Skeletal muscle satellite cell (primary cell): Measurements from ENCODE around the gene CCL8.

Experiments
- H3K27me3 ChIP-seq: 2 replicates; pipeline ENCODE4 v1.7.0; 2013; ENCODE audit warnings: low read length; ENCODE audit not compliant: control insufficient read depth, insufficient read depth
- H3K36me3 ChIP-seq: 2 replicates; pipeline ENCODE4 v1.7.0; 2013; ENCODE audit warnings: mild to moderate bottlenecking, control low read depth, low read length; ENCODE audit not compliant: insufficient read depth
- H3K4me1 ChIP-seq: 2 replicates; pipeline ENCODE4 v1.7.0; 2013; ENCODE audit warnings: low read length; ENCODE audit not compliant: control insufficient read depth, insufficient read depth
- H3K4me2 ChIP-seq: 2 replicates; pipeline ENCODE4 v1.7.0; 2013; ENCODE audit warnings: mild to moderate bottlenecking, low read length
- H3K4me3 ChIP-seq: 2 replicates; pipeline ENCODE4 v1.7.0; 2013; ENCODE audit warnings: low read length
- H3K9ac ChIP-seq: 2 replicates; pipeline ENCODE4 v1.7.0; 2013; ENCODE audit warnings: mild to moderate bottlenecking, low read depth, low read length, moderate library complexity
- H3K9me3 ChIP-seq: replicated peaks from 2 replicates; pipeline ENCODE4 v1.7.0; 2013; ENCODE audit warnings: mild to moderate bottlenecking, control low read depth, low read length

CCL8 gene

GRCh38 chr17:34356194-34356593 lies 37.0 kb downstream of the CCL8 start, which contains the start of gene CCL13:
TSS of gene CCL13 (plus strand) at chr17:34356480. CDS start at chr17:34356527, 47 bp downstream.
- H3K36me3 ChIP-seq: no peaks in the 10 kb centered on the region
- no peaks in the 10 kb centered on the region for H3K9me3 ChIP-seq
- H3K9ac ChIP-seq: no peak within 1 kb of the TSS
- H3K27me3 ChIP-seq: no peaks in the 10 kb centered on the region
- no peak within 1 kb of the TSS for H3K4me2 ChIP-seq
- no peaks in the 10 kb centered on the region for H3K4me1 ChIP-seq
- no peak within 1 kb of the TSS for H3K4me3 ChIP-seq

- no peak overlapping the region for H3K9ac ChIP-seq
- no peak overlapping the region for H3K4me3 ChIP-seq
- no peaks in the 10 kb centered on the region for H3K36me3 ChIP-seq
- no peaks in the 10 kb centered on the region for H3K9me3 ChIP-seq
- H3K4me2 ChIP-seq: no peak overlapping the region
- no peaks in the 10 kb centered on the region for H3K4me1 ChIP-seq
- no peaks in the 10 kb centered on the region for H3K27me3 ChIP-seq
Observed at GRCh38 chr17:34357398-34357797, 38.2 kb downstream of the CCL8 start.

GRCh38 chr17:34358631-34359030 lies 39.4 kb downstream of the CCL8 start:
- no peaks in the 10 kb centered on the region for H3K9me3 ChIP-seq
- H3K9ac ChIP-seq: no peak overlapping the region
- H3K4me1 ChIP-seq: no peaks in the 10 kb centered on the region
- H3K4me3 ChIP-seq: no peak overlapping the region
- H3K27me3 ChIP-seq: no peaks in the 10 kb centered on the region
- H3K4me2 ChIP-seq: no peak overlapping the region
- H3K36me3 ChIP-seq: no peaks in the 10 kb centered on the region

GRCh38 chr17:34360601-34361270 lies 41.5 kb downstream of the CCL8 start:
- Histone ChIP-seq H3K4me3 (no peak overlapping the region), H3K9me3 (no peaks in the 10 kb centered on the region), H3K36me3 (no peaks in the 10 kb centered on the region), H3K4me1 (no peaks in the 10 kb centered on the region), H3K4me2 (no peak overlapping the region), H3K27me3 (no peaks in the 10 kb centered on the region), H3K9ac (no peak overlapping the region)

GRCh38 chr17:34361478-34362061 lies 42.3 kb downstream of the CCL8 start:
- H3K27me3 ChIP-seq: no peaks in the 10 kb centered on the region
- H3K4me3 ChIP-seq: no peak overlapping the region
- H3K9me3 ChIP-seq: no peaks in the 10 kb centered on the region
- no peaks in the 10 kb centered on the region for H3K36me3 ChIP-seq
- no peak overlapping the region for H3K9ac ChIP-seq
- H3K4me1 ChIP-seq: no peaks in the 10 kb centered on the region
- H3K4me2 ChIP-seq: no peak overlapping the region

- Histone ChIP-seq H3K9me3 (no peaks in the 10 kb centered on the region), H3K9ac (no peak within 1 kb of the TSS)
Observed at GRCh38 chr17:34363183-34363661, 44.0 kb downstream of the CCL8 start, which contains the start of gene CCL1. TSS of gene CCL1 (minus strand) at chr17:34363233. CDS start at chr17:34363161, 72 bp downstream.

GRCh38 chr17:34364751-34365150 lies 45.5 kb downstream of the CCL8 start:
- Histone ChIP-seq H3K4me1 (no peaks in the 10 kb centered on the region), H3K27me3 (no peaks in the 10 kb centered on the region), H3K4me2 (no peak overlapping the region), H3K36me3 (no peaks in the 10 kb centered on the region), H3K9ac (no peak overlapping the region), H3K9me3 (no peaks in the 10 kb centered on the region), H3K4me3 (no peak overlapping the region)

More at GRCh38 chr17:34363183-34363661, 44.0 kb downstream of the CCL8 start, which contains the start of gene CCL1:
- Histone ChIP-seq H3K27me3 (no peaks in the 10 kb centered on the region), H3K36me3 (no peaks in the 10 kb centered on the region), H3K4me3 (no peak within 1 kb of the TSS), H3K4me2 (no peak within 1 kb of the TSS), H3K4me1 (no peaks in the 10 kb centered on the region)

- Histone ChIP-seq H3K4me2 (no peak overlapping the region), H3K4me1 (no peaks in the 10 kb centered on the region), H3K9ac (no peak overlapping the region), H3K9me3 (no peaks in the 10 kb centered on the region), H3K36me3 (no peaks in the 10 kb centered on the region), H3K4me3 (no peak overlapping the region), H3K27me3 (no peaks in the 10 kb centered on the region)
Observed at GRCh38 chr17:34365340-34365739, 46.1 kb downstream of the CCL8 start.

- Histone ChIP-seq H3K4me3 (no peak overlapping the region), H3K4me1 (no peaks in the 10 kb centered on the region), H3K9me3 (no peaks in the 10 kb centered on the region), H3K36me3 (no peaks in the 10 kb centered on the region), H3K4me2 (no peak overlapping the region), H3K9ac (no peak overlapping the region), H3K27me3 (no peaks in the 10 kb centered on the region)
Observed at GRCh38 chr17:34366010-34366409, 46.8 kb downstream of the CCL8 start.

GRCh38 chr17:34366529-34367107 lies 47.4 kb downstream of the CCL8 start:
- Histone ChIP-seq H3K36me3 (no peaks in the 10 kb centered on the region), H3K4me3 (no peak overlapping the region), H3K9me3 (no peaks in the 10 kb centered on the region), H3K4me2 (no peak overlapping the region), H3K9ac (no peak overlapping the region), H3K27me3 (no peaks in the 10 kb centered on the region), H3K4me1 (no peaks in the 10 kb centered on the region)

- Histone ChIP-seq H3K27me3 (no peaks in the 10 kb centered on the region), H3K4me1 (no peaks in the 10 kb centered on the region), H3K9ac (no peak overlapping the region), H3K36me3 (no peaks in the 10 kb centered on the region), H3K4me3 (no peak overlapping the region), H3K4me2 (no peak overlapping the region), H3K9me3 (no peaks in the 10 kb centered on the region)
Observed at GRCh38 chr17:34367486-34368195, 48.4 kb downstream of the CCL8 start.
